Choroid plexus epithelial cell (primary cell): ENCODE measurements around the gene EDC4.

Source experiments
- DNase-seq: peaks from one replicate; pipeline ENCODE4 v3.0.0-alpha.2; 2010; ENCODE audit warnings: low read depth
- H3K4me3 ChIP-seq: 2 replicates; pipeline ENCODE4 v1.5.1; 2011; ENCODE audit warnings: low read depth, mild to moderate bottlenecking, control low read depth, low read length, moderate library complexity
- CTCF ChIP-seq: conservative IDR thresholded peaks from 2 replicates; pipeline ENCODE4 v1.5.1; 2011; ENCODE audit warnings: low read depth, mild to moderate bottlenecking, control low read depth, inconsistent platforms, low read length, moderate library complexity

EDC4 gene

GRCh38 chr16:67883146-67883871, 10.5 kb downstream of the EDC4 start:
- no peak for DNase-seq
- TF ChIP-seq CTCF, result no peak
- no peak overlapping the region for H3K4me3 ChIP-seq

- TF ChIP-seq CTCF, result peak; percentile 88
- DNase-seq, result peak; percentile 64
- H3K4me3 ChIP-seq, result no peak overlapping the region
Measured at GRCh38 chr16:67883872-67884261, 11.0 kb downstream of the EDC4 start.

- H3K4me3 ChIP-seq, result no peak within 1 kb of the TSS
- peak; percentile 95 for DNase-seq
- TF ChIP-seq CTCF, result no peak
Measured at GRCh38 chr16:67884684-67885083, 11.8 kb downstream of the EDC4 start, which contains the start of gene NRN1L. TSS of gene NRN1L (plus strand) at chr16:67884885. CDS start at chr16:67884904, 19 bp downstream.

GRCh38 chr16:67885545-67885944, 12.7 kb downstream of the EDC4 start:
- H3K4me3 ChIP-seq, result no peak overlapping the region
- no peak for TF ChIP-seq CTCF
- no peak for DNase-seq

- TF ChIP-seq CTCF, result no peak
- no peak overlapping the region for H3K4me3 ChIP-seq
- no peak for DNase-seq
Measured at GRCh38 chr16:67885976-67886375, 13.1 kb downstream of the EDC4 start.

- H3K4me3 ChIP-seq, result no peak overlapping the region
- DNase-seq, result no peak
- no peak for TF ChIP-seq CTCF
Measured at GRCh38 chr16:67886387-67886786, 13.5 kb downstream of the EDC4 start.

- TF ChIP-seq CTCF, result no peak
- DNase-seq, result no peak
- H3K4me3 ChIP-seq, result no peak overlapping the region
Measured at GRCh38 chr16:67888331-67888730, 15.5 kb downstream of the EDC4 start.
